ENCODE results near the gene PLA2G6. TPM values are rescaled to one million over a fixed set of nuclear protein-coding genes. Genes with fewer than 3 reads are reported as not detected.
A peak's percentile ranks its signal among the peaks of the same experiment; 100 is the strongest.

The PLA2G6 gene
- total and polyA plus RNA-seq, 2 of the 13 experiments (the other 11 are each of a cell fraction or from before 2014, with no cell fraction given) = 4.8 to 11.5 TPM

DNA sequence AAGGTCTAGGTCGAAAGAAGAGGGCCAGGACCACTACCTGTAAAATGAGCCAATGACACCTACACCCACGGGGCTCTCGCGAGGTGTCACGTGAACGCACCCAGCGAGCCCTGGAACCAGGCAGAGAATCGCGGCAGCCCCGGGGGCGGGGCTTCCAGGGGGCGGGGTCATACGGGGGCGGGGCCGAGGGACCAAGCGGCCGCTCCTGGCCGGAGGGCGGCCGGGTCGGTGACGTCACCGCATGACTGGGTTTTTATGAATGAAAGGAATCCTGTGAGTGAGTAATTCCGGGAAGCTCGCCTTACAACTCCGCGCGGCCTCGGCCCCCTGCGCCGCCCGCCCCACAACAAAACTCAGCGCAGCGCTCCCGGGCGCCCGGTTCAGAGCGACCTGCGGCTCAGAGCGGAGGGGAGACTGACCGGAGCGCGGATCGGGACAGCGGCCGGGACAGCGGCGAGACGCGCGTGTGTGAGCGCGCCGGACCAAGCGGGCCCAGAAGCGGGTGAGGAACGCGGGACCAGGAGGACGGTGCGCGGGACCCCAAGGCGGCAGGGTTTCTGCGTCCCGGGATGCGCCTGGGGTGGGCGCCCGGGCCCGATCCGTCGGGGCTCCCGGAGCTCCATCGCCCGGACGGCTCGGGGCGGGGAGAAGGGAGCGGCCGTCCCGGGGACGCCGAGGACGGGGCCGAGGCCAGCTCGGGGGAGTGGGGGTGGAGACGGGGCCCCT is 20.2 kb upstream of the PLA2G6 start, which contains the start of gene MAFF (continued):
- TF ChIP-seq ARNT2 (CRISPR knock-in tag; IDR thresholded peaks at IDR 0.05; ENCODE audit: low read depth) (0 out of 2 replicates have a peak, but pooled peaks have one; percentile 29), IKZF4 (CRISPR knock-in tag; IDR thresholded peaks at IDR 0.05; ENCODE audit: borderline replicate concordance, low read depth, not compliant biosample characterization) (no peak), ZNF260 (CRISPR knock-in tag; IDR thresholded peaks at IDR 0.05; ENCODE audit: borderline replicate concordance, low read depth) (no peak), MTA1 (CRISPR knock-in tag; IDR thresholded peaks at IDR 0.05; ENCODE audit: borderline replicate concordance) (no peak), KDM5A (IDR thresholded peaks at IDR 0.05; ENCODE audit: borderline replicate concordance, low read length) (peak; percentile 38; the same call in 1 of the 2 replicates), ZNF564 (CRISPR knock-in tag; IDR thresholded peaks at IDR 0.05) (no peak), RCOR2 (CRISPR knock-in tag; IDR thresholded peaks at IDR 0.05) (no peak), ZNF44 (CRISPR knock-in tag; IDR thresholded peaks at IDR 0.05) (no peak), RBAK (CRISPR knock-in tag; IDR thresholded peaks at IDR 0.05) (no peak), ARHGAP35 (CRISPR knock-in tag; IDR thresholded peaks at IDR 0.05; ENCODE audit: borderline replicate concordance) (no peak), ZZZ3 (CRISPR knock-in tag; IDR thresholded peaks at IDR 0.05; ENCODE audit: borderline replicate concordance) (peak; percentile 12; the same call in 1 of the 2 replicates), SP5 (CRISPR knock-in tag; IDR thresholded peaks at IDR 0.05; ENCODE audit: borderline replicate concordance, low read depth) (0 out of 2 replicates have a peak, but pooled peaks have one; percentile 26), KLF15 (CRISPR knock-in tag; IDR thresholded peaks at IDR 0.05; ENCODE audit: borderline replicate concordance) (no peak), ISX (CRISPR knock-in tag; conservative IDR thresholded peaks at IDR 0.05) (no peak), RBM39 (IDR thresholded peaks at IDR 0.05; ENCODE audit: low read depth, low read length, poor library complexity, severe bottlenecking) (no peak), GATAD2A (CRISPR knock-in tag; IDR thresholded peaks at IDR 0.05) (no peak), ZBTB8A (CRISPR knock-in tag; IDR thresholded peaks at IDR 0.05; ENCODE audit: borderline replicate concordance, low read depth) (no peak), ZNF7 (CRISPR knock-in tag; IDR thresholded peaks at IDR 0.05) (no peak)
- TF ChIP-seq, protein P1, sequence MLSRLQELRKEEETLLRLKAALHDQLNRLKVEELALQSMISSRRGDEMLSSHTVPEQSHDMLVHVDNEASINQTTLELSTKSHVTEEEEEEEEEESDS (CRISPR knock-in tag; IDR thresholded peaks at IDR 0.05; ENCODE audit: borderline replicate concordance) = no peak
- TF ChIP-seq, protein P2, sequence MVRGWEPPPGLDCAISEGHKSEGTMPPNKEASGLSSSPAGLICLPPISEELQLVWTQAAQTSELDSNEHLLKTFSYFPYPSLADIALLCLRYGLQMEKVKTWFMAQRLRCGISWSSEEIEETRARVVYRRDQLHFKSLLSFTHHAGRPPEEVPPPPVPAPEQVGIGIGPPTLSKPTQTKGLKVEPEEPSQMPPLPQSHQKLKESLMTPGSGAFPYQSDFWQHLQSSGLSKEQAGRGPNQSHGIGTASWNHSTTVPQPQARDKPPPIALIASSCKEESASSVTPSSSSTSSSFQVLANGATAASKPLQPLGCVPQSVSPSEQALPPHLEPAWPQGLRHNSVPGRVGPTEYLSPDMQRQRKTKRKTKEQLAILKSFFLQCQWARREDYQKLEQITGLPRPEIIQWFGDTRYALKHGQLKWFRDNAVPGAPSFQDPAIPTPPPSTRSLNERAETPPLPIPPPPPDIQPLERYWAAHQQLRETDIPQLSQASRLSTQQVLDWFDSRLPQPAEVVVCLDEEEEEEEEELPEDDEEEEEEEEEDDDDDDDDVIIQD (CRISPR knock-in tag; IDR thresholded peaks at IDR 0.05; ENCODE audit: low read depth) = no peak
- TF ChIP-seq, protein P3, sequence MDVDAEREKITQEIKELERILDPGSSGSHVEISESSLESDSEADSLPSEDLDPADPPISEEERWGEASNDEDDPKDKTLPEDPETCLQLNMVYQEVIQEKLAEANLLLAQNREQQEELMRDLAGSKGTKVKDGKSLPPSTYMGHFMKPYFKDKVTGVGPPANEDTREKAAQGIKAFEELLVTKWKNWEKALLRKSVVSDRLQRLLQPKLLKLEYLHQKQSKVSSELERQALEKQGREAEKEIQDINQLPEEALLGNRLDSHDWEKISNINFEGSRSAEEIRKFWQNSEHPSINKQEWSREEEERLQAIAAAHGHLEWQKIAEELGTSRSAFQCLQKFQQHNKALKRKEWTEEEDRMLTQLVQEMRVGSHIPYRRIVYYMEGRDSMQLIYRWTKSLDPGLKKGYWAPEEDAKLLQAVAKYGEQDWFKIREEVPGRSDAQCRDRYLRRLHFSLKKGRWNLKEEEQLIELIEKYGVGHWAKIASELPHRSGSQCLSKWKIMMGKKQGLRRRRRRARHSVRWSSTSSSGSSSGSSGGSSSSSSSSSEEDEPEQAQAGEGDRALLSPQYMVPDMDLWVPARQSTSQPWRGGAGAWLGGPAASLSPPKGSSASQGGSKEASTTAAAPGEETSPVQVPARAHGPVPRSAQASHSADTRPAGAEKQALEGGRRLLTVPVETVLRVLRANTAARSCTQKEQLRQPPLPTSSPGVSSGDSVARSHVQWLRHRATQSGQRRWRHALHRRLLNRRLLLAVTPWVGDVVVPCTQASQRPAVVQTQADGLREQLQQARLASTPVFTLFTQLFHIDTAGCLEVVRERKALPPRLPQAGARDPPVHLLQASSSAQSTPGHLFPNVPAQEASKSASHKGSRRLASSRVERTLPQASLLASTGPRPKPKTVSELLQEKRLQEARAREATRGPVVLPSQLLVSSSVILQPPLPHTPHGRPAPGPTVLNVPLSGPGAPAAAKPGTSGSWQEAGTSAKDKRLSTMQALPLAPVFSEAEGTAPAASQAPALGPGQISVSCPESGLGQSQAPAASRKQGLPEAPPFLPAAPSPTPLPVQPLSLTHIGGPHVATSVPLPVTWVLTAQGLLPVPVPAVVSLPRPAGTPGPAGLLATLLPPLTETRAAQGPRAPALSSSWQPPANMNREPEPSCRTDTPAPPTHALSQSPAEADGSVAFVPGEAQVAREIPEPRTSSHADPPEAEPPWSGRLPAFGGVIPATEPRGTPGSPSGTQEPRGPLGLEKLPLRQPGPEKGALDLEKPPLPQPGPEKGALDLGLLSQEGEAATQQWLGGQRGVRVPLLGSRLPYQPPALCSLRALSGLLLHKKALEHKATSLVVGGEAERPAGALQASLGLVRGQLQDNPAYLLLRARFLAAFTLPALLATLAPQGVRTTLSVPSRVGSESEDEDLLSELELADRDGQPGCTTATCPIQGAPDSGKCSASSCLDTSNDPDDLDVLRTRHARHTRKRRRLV (CRISPR knock-in tag; IDR thresholded peaks at IDR 0.05) = no peak
